ENCODE measurements around the gene ADSS1.

The ADSS1 gene

GRCh38 chr14:104781271-104782077 lies 57.4 kb downstream of the ADSS1 start:
- ChIA-PET POLR2A (ENCODE audit: low non-redundant PET) (no interaction called here), CTCF (interaction anchor here (0.6 to 1.3 kb wide), 2 partner anchors 13 to 998 kb away, joined by 3 to 5 read pairs; no protein-coding TSS in a partner anchor)
- H3K27ac ChIP-seq = peak overlapping the region; percentile 39
- no peak for DNase-seq (ENCODE audit: low spot score)
- no peak for TF ChIP-seq CTCF (conservative IDR thresholded peaks at IDR 0.05; ENCODE audit: low read depth)

- POLR2A ChIA-PET (ENCODE audit: low non-redundant PET) = no interaction called here
- H3K27ac ChIP-seq = peak overlapping the region; percentile 39
- TF ChIP-seq CTCF (conservative IDR thresholded peaks at IDR 0.05; ENCODE audit: low read depth) = no peak
- CTCF ChIA-PET = no interaction called here
- no peak for DNase-seq (ENCODE audit: low spot score)
Measured at GRCh38 chr14:104782086-104782807, 58.2 kb downstream of the ADSS1 start.

- CTCF ChIA-PET = no interaction called here
- peak overlapping the region; percentile 39 for H3K27ac ChIP-seq
- DNase-seq (ENCODE audit: low spot score) = no peak
- POLR2A ChIA-PET (ENCODE audit: low non-redundant PET) = no interaction called here
- no peak for TF ChIP-seq CTCF (conservative IDR thresholded peaks at IDR 0.05; ENCODE audit: low read depth)
Measured at GRCh38 chr14:104782808-104783139, 58.7 kb downstream of the ADSS1 start.

DNA sequence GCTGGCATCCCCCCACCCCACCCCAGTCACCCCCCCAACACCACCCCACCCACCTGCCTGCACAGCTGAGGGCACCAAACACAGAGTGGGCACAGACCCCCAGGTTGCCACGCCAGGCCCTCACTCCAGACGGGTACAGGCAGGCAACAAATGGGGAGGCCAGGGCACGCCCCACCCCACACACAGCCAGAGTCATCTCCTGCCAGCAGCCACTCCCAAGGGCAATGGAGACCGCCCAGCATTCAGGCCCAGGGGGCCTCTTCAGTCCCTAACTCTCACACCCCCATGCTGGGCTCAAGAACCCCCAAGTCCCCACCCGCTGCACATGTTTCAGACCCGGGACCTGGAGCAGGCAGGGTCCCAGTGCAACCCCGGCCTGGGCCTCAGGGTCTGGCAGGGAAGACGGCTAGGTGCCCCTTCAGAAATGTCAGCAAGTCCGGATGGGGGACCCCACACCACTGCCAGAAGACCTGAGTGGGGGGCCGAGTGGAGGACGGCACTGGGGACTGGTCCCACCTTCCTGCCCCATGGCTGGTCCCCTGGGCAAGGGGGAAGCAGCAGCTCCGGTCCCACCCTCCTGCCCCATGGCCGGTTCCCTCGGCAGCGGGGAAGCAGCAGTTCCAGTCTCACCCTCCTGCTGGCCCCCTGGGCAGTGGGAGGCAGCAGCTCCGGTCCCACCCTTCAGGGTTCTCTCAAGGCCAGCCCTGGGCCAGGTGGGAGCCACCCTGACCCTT lies 59.6 kb downstream of the ADSS1 start:
- H3K27ac ChIP-seq = peak overlapping the region; percentile 39
- no peak for TF ChIP-seq CTCF (conservative IDR thresholded peaks at IDR 0.05; ENCODE audit: low read depth)
- CTCF ChIA-PET = no interaction called here
- POLR2A ChIA-PET (ENCODE audit: low non-redundant PET) = no interaction called here
- DNase-seq (ENCODE audit: low spot score) = no peak

DNA sequence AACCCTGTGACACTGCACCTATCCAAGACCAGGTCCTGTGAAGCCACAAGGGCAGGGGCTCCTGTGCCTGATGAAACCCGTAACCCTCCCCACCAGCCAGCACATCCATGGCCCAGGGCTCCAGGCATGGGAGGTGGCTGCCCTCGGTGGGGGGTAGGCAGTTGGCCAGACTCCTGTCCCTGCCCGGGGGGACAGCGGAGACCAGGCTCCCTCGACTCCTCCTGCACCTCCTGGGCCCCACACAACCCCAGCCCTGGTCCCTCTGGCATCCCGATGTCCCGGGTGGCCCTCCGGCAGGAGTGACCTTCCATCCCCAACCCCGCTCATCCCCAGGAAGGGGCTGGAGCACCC lies 60.2 kb downstream of the ADSS1 start:
- ChIA-PET CTCF (no interaction called here), POLR2A (ENCODE audit: low non-redundant PET) (no interaction called here)
- no peak for DNase-seq (ENCODE audit: low spot score)
- H3K27ac ChIP-seq = peak overlapping the region; percentile 39
- TF ChIP-seq CTCF (conservative IDR thresholded peaks at IDR 0.05; ENCODE audit: low read depth) = no peak

DNA sequence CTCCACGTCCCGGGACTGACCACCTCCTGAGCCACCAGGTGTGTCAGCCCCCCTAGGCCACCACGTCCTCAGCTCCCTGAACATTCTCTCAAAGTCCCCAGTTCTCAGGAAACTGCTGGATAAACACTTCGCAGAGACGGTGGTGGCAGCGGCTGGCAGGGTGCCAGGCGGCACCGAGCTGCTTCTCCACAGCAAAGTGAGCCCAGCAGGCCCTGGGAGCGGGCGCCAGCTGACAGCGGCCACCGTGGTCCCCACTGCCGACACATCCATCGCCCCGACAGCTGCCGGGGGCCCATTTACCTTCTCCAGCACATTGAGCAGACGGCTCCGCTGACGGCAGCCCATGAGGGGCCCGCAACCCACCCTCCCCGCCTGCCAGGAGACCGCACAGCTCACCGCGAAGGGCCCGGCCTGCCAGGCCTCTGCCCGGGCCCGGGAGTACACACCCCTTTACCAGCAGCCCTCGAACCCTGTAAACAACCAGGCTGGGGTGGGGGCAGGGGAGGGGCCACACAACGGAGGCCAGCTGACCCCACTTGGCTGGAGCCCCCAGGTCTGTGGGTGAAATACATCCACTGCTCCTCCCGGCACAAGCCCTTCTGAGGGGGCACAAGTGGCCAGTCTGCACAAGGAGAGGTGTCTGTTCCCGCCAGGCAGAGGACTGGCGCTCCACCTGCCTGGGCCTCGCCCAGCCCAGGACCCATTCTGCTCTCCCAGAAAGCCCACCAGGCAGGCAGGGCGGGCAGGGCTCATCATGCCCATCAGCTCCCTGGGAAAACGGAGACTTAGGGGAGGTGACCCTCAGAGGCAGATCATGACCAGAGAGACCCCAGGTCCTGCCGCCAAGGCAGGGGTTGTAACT lies 61.0 kb downstream of the ADSS1 start:
- no peak for TF ChIP-seq CTCF (conservative IDR thresholded peaks at IDR 0.05; ENCODE audit: low read depth)
- ChIA-PET POLR2A (ENCODE audit: low non-redundant PET) (no interaction called here), CTCF (interaction anchor here (0.5 kb wide), 1 partner anchor 780 kb away, joined by 3 read pairs; no protein-coding TSS in a partner anchor)
- DNase-seq (ENCODE audit: low spot score) = no peak
- peak overlapping the region; percentile 84 for H3K27ac ChIP-seq

Measured in RWPE1 (cell line).